Brain pericyte (primary cell): ENCODE results near the gene RABGAP1L.
"Not testable (repeated sequence)": the region's sequence is repeated elsewhere in the genome, so short reads cannot be mapped to it uniquely, and the experiment has no call there.

ENCODE experiments used
- DNase-seq: peaks from one replicate; pipeline ENCODE4 v3.0.0-alpha.2; 2012; ENCODE audit warnings: low read depth, low spot score

The RABGAP1L gene

GRCh38 chr1:174289644-174290310 lies 130.5 kb downstream of the RABGAP1L start:
- no peak for DNase-seq

- DNase-seq = no peak
Observed at GRCh38 chr1:174291059-174291458, 131.7 kb downstream of the RABGAP1L start.

- no peak for DNase-seq
Observed at GRCh38 chr1:174296309-174296708, 137.0 kb downstream of the RABGAP1L start.

- no peak for DNase-seq
Observed at GRCh38 chr1:174297351-174297750, 138.0 kb downstream of the RABGAP1L start.

GRCh38 chr1:174301295-174302077 lies 142.2 kb downstream of the RABGAP1L start:
- DNase-seq = no peak

GRCh38 chr1:174308604-174309003 lies 149.3 kb downstream of the RABGAP1L start:
- DNase-seq = no peak

GRCh38 chr1:174309490-174309889 lies 150.2 kb downstream of the RABGAP1L start:
- DNase-seq = no peak

- no peak for DNase-seq
Observed at GRCh38 chr1:174314433-174314832, 155.1 kb downstream of the RABGAP1L start.

- no peak for DNase-seq
Observed at GRCh38 chr1:174315239-174315638, 155.9 kb downstream of the RABGAP1L start.

GRCh38 chr1:174320897-174321296 lies 161.6 kb downstream of the RABGAP1L start:
- not testable (repeated sequence) for DNase-seq

GRCh38 chr1:174322202-174322862 lies 163.0 kb downstream of the RABGAP1L start:
- DNase-seq = no peak

- no peak for DNase-seq
Observed at GRCh38 chr1:174324493-174324892, 165.2 kb downstream of the RABGAP1L start.

- DNase-seq = no peak
Observed at GRCh38 chr1:174324939-174325338, 165.6 kb downstream of the RABGAP1L start.

- DNase-seq = no peak
Observed at GRCh38 chr1:174326278-174326677, 167.0 kb downstream of the RABGAP1L start.

- no peak for DNase-seq
Observed at GRCh38 chr1:174333437-174333836, 174.1 kb downstream of the RABGAP1L start.

GRCh38 chr1:174337000-174337681 lies 177.8 kb downstream of the RABGAP1L start:
- no peak for DNase-seq

GRCh38 chr1:174340404-174340803 lies 181.1 kb downstream of the RABGAP1L start:
- DNase-seq = not testable (repeated sequence)

- DNase-seq = no peak
Observed at GRCh38 chr1:174344162-174344561, 184.8 kb downstream of the RABGAP1L start.

GRCh38 chr1:174352117-174352516 lies 192.8 kb downstream of the RABGAP1L start:
- no peak for DNase-seq

GRCh38 chr1:174352883-174353608 lies 193.7 kb downstream of the RABGAP1L start:
- DNase-seq = no peak

GRCh38 chr1:174358344-174358743 lies 199.0 kb downstream of the RABGAP1L start:
- DNase-seq = no peak
